DOHH2 (cell line): ENCODE measurements around the gene MACROD2.

Experiments
- H3F3A ChIP-seq: fragments of 200-600 bp; sonication (generic), shearing (Covaris generic); 2 replicates; pipeline ENCODE4 v1.6.0; 2016; ENCODE audit warnings: antibody characterized with exemption, mild to moderate bottlenecking; ENCODE audit not compliant: control insufficient read depth, insufficient read depth
- H3K27ac ChIP-seq: fragments of 200-600 bp; sonication (generic); 2 replicates; pipeline ENCODE4 v1.5.1; 2014; ENCODE audit warnings: low read depth, mild to moderate bottlenecking, low read length, moderate library complexity
- H3K27me3 ChIP-seq: fragments of 200-600 bp; sonication (generic); 2 replicates; pipeline ENCODE4 v1.6.1; 2014; ENCODE audit warnings: mild to moderate bottlenecking, low read length, mixed read lengths; ENCODE audit not compliant: control insufficient read depth
- H3K36me3 ChIP-seq: fragments of 200-600 bp; sonication (generic); 2 replicates; pipeline ENCODE4 v1.6.1; 2014; ENCODE audit warnings: mild to moderate bottlenecking, low read length, moderate library complexity, mixed read lengths; ENCODE audit not compliant: control insufficient read depth
- H3K4me1 ChIP-seq: fragments of 200-600 bp; sonication (generic); 2 replicates; pipeline ENCODE4 v1.6.1; 2014; ENCODE audit warnings: mild to moderate bottlenecking, low read length, mixed read lengths; ENCODE audit not compliant: control insufficient read depth
- H3K4me2 ChIP-seq: fragments of 200-600 bp; sonication (generic); 2 replicates; pipeline ENCODE4 v1.6.0; 2014; ENCODE audit warnings: mild to moderate bottlenecking, low read length, moderate library complexity
- H3K4me3 ChIP-seq: fragments of 200-600 bp; sonication (generic); 2 replicates; pipeline ENCODE4 v1.5.1; 2014; ENCODE audit warnings: mild to moderate bottlenecking, low read length, mixed read lengths
- H3K79me2 ChIP-seq: fragments of 200-600 bp; sonication (generic); 2 replicates; pipeline ENCODE4 v1.6.1; 2014; ENCODE audit warnings: mild to moderate bottlenecking, low read length, mixed read lengths; ENCODE audit not compliant: control insufficient read depth
- H3K9me2 ChIP-seq: fragments of 200-600 bp; sonication (generic); replicated peaks from 2 replicates; pipeline ENCODE4 v1.6.1; 2014; ENCODE audit warnings: mild to moderate bottlenecking, low read length, mixed read lengths; ENCODE audit not compliant: control insufficient read depth
- H3K9me3 ChIP-seq: fragments of 200-600 bp; sonication (generic); 2 replicates; pipeline ENCODE4 v1.6.1; 2014; ENCODE audit warnings: antibody characterized with exemption, low read length, mixed read lengths; ENCODE audit not compliant: control insufficient read depth, insufficient read depth
- H4K20me1 ChIP-seq: fragments of 200-600 bp; sonication (generic); 2 replicates; pipeline ENCODE4 v1.6.0; 2014; ENCODE audit warnings: low read depth, mild to moderate bottlenecking, antibody characterized with exemption, low read length, moderate library complexity; ENCODE audit not compliant: control insufficient read depth, insufficient read depth
- CTCF ChIP-seq: fragments of 200-600 bp; sonication (generic); IDR thresholded peaks from one replicate; pipeline ENCODE4 v1.5.1; 2014; ENCODE audit warnings: antibody characterized with exemption, mild to moderate bottlenecking, low read depth, low read length; ENCODE audit not compliant: poor library complexity, severe bottlenecking
- EZH2phosphoT487 ChIP-seq: fragments of 200-600 bp; sonication (generic); IDR thresholded peaks from 2 replicates; pipeline ENCODE4 v1.6.1; 2017; ENCODE audit warnings: borderline replicate concordance, mild to moderate bottlenecking, antibody characterized with exemption, low read length, moderate library complexity, mixed read lengths

The MACROD2 gene

GRCh38 chr20:15699431-15700146, 1704.3 kb downstream of the MACROD2 start:
- no peak overlapping the region for H3K4me3 ChIP-seq
- no peaks in the 10 kb centered on the region for H4K20me1 ChIP-seq
- H3F3A ChIP-seq = no peaks in the 10 kb centered on the region
- TF ChIP-seq EZH2phosphoT487 (no peak), CTCF (no peak)
- no peaks in the 10 kb centered on the region for H3K27me3 ChIP-seq
- no peaks in the 10 kb centered on the region for H3K9me2 ChIP-seq
- H3K27ac ChIP-seq = no peak overlapping the region
- H3K79me2 ChIP-seq = no peaks in the 10 kb centered on the region
- no peak overlapping the region for H3K4me2 ChIP-seq
- H3K9me3 ChIP-seq = no peaks in the 10 kb centered on the region
- H3K4me1 ChIP-seq = no peaks in the 10 kb centered on the region
- no peaks in the 10 kb centered on the region for H3K36me3 ChIP-seq

- Histone ChIP-seq H3K27me3 (no peaks in the 10 kb centered on the region), H3K9me3 (no peaks in the 10 kb centered on the region), H3K27ac (no peak overlapping the region), H3K36me3 (no peaks in the 10 kb centered on the region), H3K4me2 (no peak overlapping the region), H3K4me1 (no peaks in the 10 kb centered on the region), H3K9me2 (no peaks in the 10 kb centered on the region), H3F3A (no peaks in the 10 kb centered on the region), H4K20me1 (no peaks in the 10 kb centered on the region), H3K79me2 (no peaks in the 10 kb centered on the region), H3K4me3 (no peak overlapping the region)
- TF ChIP-seq EZH2phosphoT487 (no peak), CTCF (no peak)
These were observed 1704.9 kb downstream of the MACROD2 start for GRCh38 chr20:15700147-15700765.

- Histone ChIP-seq H3K4me3 (no peak overlapping the region), H3K4me2 (no peak overlapping the region), H4K20me1 (no peaks in the 10 kb centered on the region), H3K4me1 (no peaks in the 10 kb centered on the region), H3K27me3 (no peaks in the 10 kb centered on the region), H3F3A (no peaks in the 10 kb centered on the region), H3K79me2 (no peaks in the 10 kb centered on the region), H3K36me3 (no peaks in the 10 kb centered on the region), H3K9me2 (no peaks in the 10 kb centered on the region), H3K27ac (no peak overlapping the region), H3K9me3 (no peaks in the 10 kb centered on the region)
- no peak for TF ChIP-seq CTCF
- no peak for TF ChIP-seq EZH2phosphoT487
These were observed 1706.8 kb downstream of the MACROD2 start for GRCh38 chr20:15702161-15702560.
